SIG-M5 (cell line): ENCODE data around the gene PHF21B.

Experiments
- DNase-seq: peaks from one replicate; lab custom pipeline; 2025; lab: John Stamatoyannopoulos, UW

Gene PHF21B

DNA sequence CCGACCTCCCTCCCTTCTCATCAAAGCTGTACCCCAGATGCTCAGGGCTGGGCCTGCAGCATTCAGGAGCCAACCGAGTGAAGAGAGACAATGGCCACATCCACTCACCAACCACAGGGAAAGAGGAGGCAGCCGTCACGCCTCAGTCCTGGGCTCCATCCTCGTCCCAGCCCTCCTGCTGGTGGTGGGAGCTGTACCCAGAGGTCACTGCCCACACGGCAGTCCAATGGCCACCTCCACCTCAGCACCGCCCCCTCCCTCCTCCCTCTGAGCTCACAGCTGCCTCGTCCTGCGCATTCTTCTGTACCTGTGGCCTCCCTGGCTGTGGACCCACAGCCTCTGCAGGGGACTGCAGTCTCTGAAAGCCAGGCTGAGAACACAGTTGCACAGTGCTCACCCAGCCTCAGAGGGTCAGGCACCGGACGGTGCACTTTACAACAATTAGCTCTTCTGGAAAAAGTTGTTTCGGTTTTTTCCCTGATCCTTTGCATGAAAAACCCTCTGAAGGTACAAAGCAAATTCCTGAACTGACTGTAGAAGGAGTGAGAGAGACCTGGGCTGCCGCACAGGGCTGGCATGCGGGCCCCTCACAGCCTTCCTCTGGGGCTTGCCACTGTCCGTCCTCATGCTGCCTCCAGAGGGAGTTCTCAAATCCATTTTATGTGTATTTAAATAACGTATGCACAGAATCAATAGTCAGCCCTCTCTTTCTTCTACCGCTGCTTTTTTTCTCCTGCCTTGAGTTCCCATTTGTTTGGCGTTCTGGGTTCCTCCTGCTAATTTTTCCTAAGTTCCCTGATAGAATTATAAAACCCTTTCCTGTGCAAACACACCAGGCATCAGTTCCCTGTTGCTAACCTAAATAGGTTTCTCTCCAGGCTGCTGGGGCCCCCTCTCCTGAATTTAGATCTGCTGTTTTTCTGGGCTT, 52.7 kb downstream of the PHF21B start:
- no peak for DNase-seq

DNA sequence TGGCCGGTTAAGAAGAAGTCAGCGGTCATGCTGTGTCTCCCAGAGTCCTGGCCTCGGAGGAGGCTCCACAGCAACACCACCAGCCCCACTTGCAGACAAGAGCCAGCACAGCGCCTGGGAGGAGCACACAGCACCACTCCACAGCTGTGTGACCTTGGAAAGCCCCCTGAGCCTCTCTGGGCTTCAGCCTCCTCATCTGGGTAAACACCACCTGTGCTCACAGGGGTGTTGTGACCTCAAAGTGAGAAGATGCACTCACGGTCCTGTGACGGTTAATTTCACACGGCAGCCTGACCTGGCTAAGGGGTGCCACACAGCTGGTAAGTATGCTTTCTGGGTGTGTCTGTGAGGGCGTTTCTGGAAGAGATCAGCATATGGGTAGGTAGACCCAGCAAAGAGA, 54.7 kb downstream of the PHF21B start:
- no peak for DNase-seq

DNA sequence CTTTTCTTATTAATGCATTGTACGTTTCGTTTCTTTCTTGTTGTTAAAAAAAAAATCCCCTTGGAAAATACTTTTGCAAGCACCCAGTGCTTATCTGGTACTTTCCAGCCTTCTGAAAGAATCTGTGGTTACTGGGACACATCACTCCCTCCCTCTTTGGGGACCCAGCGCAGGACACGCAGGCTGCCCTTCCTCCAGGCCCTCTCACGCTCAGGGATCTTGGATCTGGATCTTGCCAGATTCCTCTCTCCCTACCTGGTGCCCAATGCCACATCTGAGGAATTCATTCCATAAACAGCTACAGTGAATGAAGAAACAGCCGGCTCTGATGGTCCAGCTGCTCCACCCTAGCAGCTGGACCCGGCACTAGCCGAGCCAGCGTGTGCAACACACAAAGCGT, 55.7 kb downstream of the PHF21B start:
- DNase-seq = no peak

DNA sequence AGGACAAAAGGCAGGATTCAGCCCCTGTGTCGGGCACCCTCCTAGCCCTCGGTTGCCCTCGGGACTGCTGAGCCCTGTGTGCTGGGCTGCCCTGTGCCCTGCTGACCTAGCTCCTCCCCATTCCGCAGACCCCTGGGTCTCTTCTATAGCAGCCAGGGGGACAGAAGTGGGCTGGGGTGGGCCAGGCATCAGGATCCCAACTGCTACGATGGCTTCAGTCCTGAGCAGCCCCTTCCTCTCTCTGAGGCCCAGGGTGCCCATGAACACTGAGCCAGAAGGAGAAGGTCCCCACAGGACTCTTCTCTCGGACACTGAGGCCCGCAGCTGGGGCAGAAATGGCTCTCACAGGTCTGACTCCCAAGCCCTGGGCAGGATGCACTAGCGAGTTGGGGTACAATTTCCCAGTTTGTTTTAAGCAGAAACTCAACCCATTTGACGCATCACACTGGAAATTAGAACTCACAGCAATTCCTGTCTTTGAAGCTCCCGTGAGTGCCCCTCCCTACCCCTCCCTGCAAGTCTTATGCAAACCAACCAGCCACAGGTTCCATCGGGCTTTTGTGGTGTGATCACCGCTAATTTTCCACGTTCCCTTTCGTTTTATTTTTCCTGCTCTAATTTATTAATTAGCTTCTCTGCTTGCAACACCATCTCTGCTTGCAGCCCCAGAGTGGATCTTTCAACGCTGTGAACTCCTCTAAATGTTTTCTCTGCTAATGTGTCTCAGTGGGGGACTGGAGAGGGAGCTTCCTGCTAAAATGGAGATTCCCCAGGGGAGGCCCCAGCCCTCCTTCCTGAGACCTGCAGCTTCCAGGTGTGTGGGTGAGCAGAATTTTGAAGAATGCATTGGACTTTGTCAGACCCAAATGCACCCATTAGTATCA, 56.7 kb downstream of the PHF21B start:
- no peak for DNase-seq

DNA sequence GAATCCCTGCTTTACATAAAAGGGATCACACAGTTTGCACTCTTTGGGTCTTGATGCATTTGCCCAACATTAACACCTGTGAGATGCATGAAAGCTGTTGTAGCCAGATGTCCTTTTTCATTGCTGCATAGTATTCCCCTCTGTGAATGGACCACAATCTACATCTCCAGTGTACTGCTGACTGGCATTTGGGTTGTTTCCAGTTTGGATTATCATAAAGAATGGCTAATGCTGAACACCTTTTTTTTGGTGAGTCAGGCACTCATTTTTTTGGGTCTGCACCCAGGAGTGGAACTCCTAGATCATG, 58.3 kb downstream of the PHF21B start:
- DNase-seq = no peak

DNA sequence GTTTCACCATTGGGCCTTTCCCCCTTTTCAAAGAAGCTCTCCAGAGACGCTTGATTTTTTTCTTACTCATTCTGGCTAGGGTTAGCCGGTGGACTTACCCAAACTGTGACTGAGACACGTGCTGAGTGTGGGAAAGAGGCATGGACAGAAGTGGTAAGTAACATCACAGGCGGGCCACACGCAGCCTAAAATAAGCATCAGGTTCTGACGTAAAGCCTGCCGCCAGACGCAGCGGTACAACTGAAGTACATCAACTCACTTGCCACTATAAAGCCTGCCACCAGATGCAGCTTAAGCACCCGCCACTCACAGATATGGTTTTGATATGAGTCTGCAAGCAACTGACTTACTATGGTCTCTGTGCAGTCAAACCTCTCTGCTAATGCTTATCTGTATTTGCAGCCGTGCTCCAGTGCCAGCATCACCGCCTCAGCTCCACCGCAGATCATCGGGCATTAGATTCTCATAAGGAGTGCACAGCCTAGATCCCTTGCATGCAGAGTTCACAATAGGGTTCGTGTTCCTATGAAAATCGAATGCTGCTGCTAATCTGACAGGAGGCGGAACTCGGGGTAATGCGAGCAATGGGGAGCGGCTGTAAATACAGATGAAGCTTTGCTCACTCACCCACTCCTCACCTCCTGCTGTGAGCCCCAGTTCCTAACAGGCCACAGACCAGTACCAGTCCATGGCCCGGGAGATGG, 58.8 kb downstream of the PHF21B start:
- no peak for DNase-seq

DNA sequence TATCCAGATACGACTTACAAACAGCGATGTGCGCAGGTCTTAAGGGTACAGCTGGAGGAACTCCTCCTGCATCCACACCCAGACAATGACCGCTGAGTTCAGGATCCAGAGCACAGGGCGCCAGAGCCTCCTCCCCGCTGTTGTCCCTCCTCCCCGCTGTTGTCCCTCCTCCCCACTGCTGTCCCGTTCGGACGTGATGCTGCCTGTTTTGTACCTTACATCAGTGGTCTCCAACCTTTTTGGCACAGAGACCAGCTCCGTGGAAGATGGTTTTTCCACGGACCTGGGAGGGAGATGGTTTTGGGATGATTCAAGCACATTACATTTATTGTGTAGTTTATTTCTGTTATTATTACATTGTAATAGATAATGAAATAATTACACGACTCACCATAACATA, 62.0 kb downstream of the PHF21B start:
- DNase-seq = no peak

DNA sequence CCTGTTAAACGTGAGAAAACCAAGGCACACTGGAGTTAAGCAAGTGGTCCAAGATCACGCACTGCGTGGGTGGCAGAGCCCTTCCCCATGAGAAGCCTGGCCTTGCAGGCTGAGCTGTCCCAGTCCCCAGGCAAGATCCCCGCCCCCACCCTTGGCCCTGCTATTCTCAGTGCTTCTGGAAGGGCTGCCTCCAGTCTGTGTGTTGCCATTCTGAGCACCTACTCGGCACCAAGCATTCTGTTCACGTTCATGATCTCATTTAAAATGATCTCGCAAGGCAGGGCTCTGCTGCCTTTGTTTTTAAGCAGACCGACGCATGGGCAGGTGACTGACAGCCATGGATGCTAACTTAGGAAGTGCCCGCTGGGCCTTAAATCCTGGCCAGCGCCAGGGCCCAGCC, 62.8 kb downstream of the PHF21B start:
- DNase-seq = no peak

DNA sequence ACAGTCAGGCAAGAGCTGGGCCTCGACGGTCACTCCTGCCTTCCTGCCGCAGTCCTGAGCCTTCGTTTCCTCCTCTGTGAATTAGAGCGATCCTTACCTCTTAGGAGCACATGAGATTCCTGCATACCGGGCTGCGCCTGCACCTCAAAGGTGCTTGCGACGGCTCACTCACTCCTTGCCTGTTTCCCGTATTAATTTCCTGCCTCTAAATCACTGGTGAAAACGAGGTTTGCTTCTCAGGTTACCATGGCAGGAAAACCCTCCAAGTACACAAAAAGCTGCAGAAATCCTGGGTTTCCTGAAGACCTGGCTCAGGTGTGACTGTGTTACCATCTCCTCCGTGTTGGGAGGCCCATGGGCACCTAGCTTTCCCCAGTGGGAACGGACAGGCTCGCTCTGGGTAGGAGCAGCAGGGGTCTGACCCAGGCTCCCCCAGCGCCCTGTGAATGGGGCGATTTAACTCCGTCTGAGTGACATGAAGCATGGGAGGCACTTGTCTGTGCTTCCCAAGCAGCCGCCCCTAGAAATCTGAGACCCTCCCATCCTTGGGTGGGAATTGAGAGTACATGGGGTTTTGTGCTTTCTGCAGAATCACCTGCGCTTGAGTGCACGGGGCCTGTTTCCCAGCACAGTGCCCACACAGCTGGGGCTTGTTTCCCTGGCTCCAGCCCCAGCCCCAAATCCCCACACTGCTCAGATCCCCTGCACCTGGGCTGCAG, 64.8 kb downstream of the PHF21B start:
- no peak for DNase-seq

DNA sequence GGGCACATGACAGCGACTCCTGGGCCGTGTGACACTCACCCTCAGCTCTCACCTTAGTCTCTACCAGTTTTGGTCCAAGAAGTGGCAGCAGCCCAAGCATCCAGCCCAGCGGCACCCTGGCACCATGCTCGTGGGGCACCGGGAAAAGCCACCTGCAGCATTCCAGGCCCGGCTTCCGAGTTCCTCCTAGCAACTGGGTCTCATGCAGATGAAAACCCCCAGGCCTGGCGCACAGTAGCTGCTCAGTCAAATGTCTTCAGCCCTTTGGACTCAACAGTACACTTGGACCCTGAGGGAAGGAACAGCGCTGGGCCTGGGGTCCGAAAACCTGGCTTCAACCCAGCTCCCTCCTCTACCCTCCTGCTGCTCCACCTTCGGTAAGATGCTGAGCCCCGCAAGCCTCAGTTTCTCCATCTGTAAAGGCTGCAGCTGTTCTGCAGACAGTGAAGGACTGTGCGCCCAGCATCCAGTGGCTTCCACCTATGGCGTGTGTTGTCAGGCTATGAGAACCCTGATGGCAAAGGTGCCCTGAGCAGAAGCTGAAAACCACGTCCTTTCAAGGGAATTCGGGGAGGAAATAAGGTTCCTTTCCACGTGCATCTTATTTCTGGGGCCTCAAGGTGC, 66.0 kb downstream of the PHF21B start:
- no peak for DNase-seq

DNA sequence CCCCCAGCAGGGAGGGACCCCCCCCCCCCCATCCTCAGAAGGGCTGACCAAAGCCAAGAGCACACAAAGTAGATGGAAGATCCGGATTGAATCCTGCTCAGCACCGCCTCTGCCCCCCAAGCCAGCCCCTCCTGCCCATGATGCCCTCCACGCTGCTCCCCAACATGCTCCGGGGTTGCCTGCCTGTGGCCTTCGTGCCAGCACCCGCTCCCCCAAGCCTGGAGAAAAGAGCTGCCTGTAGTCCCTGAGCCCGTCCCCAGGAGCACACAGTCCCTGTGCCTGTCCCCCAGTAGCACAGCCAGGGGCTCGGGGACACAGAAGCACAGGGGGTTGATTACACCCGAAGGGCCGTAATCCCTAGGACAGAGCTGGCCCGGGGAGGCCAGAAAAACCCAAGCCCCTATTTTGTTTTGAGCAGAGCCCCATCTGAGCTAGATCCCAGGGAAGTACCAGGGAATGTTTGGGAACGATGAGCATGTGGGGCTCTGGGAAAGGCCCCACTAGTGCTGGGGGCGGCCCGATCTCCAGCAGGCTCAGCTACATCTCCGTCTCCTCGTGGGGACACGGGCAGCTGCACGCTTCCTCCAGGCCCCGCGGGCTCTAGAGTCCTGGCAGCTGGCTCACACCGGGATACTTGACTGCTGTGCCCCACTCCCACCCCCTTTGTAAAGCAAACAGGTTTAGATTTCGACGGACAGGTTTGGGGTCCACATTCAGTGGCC, 66.7 kb downstream of the PHF21B start:
- DNase-seq = no peak

DNA sequence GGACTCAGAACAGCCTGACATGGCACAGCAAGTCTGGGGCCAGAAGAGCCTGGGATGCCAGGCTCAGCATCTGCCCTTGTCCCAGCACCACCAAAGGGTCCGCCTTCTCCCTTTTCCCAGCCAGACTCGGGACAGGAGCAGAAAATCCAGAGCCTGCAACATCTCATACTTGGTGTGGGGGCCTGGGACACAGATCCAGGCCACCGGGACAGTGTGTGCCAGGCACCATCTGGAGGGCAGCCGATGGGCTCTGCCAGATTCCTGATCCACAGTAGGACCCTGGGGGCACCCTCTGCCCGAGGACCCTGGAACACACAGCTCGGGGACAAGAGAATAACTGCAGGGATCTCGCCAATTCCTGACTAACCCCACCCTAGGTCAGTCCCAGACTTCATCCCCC, 67.7 kb downstream of the PHF21B start:
- DNase-seq = no peak

DNA sequence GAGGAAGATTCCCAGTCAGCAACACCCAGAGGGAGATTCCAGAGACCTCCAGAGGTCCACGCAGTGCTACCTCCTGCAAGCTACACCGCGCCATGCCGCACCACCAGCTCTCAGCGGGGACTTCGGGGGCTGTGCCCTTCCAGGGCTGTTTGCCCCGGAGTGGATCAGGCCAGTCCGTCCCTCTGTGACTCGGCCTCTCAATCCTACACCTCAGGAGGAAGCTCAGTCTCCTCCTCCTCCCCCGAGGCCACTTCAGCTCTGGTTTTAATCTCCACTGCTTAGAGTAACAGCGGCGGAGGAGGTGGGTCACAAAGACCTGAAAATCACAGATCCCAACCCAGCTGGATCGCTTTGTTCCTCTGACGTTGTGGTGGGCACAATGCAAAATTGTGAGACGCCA, 68.6 kb downstream of the PHF21B start:
- no peak for DNase-seq

DNA sequence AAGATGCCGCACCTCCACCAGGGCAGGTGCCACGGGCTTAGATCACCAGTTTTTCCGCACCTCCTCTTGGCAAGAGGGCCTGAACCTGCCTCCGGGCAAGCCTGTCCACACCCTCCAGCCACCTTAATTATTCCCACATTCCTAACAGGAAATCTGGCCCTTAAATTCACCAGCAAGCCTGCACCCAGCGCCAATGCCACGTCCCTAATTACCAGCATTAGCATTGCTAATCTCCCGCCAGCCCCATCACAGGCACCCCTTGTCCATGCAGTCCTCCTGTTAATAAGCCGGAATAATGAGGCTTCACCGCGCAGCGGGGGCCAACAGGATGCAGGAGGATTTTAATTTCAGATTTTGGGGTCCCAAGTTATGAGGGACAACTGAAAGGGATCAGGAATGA, 69.7 kb downstream of the PHF21B start:
- no peak for DNase-seq

DNA sequence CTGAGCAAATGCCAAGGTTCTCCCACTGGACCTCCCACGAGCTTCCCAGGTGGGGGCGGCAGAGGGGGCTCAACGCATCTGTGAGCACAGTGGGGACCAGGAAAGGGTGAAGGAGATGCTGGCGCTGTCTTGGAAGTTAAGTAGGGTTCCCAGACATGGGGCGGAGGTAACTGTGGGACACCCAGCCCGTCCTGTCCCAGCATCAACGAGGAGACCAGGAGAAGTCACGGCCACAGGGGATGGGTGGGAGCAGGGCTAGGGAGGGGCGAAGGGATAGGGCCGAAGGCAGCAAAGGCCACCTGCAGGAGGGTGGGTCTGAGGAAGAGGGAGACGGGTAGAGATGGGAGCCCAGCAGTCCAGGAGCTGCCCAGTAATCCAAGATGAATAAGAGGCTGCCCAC, 70.4 kb downstream of the PHF21B start:
- no peak for DNase-seq

DNA sequence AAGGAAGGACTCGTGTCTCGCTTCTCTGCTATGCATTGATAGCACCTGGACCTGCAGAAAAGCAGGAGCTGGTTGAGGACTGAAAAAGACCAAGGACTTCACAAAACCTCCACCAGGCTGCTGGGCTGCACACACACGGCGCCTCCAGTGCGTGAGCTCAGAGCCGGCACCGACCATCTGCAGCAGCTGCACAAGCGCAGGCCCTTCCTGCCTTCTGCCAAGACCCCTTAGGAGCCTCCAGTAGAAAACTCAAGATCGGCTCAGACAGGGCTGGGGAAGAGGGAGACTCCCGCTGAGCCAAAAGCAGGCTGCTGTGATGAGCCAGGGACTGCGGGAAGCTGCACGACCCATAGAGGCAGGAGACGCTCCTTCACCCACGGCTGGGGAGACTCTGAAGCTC, 70.9 kb downstream of the PHF21B start:
- DNase-seq = no peak

DNA sequence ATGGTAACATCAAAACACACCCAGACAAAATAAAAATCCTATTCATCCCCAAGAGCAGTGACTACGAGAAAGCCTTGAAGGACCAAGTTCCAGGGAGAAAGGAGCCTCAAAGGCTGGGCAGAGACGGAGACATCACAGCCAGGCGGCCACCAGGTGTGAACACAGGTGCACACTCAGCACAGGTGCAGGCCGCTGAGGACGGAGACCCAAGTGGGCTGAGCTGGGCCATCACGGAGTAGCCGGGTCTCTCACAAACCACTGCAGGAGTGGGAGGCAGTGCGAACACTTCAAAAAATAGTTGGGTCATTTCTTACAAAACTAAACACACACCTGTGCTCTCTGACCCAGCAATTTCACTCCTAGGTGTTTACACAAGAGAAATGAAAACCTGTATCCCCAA, 72.6 kb downstream of the PHF21B start:
- DNase-seq = no peak

DNA sequence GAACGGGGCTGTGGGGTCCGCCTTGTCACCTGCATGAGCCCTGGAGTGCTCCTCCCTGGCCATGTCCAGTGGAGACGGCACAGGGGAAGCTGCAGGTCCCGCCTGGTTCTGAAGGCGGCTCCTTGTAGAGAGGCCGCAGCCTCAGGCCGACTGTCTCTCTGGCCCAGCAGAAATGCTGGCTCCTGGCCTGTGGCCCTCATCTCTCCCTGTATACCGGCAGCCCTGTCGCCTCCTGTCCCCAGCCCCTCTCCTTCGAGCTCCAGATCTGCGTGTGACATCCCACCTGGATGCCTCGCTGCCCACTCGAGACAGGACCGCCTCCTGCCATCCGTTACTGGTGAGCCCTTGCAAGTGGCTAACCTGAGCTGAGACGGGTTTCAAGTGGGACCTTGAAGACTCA, 73.6 kb downstream of the PHF21B start:
- no peak for DNase-seq

DNA sequence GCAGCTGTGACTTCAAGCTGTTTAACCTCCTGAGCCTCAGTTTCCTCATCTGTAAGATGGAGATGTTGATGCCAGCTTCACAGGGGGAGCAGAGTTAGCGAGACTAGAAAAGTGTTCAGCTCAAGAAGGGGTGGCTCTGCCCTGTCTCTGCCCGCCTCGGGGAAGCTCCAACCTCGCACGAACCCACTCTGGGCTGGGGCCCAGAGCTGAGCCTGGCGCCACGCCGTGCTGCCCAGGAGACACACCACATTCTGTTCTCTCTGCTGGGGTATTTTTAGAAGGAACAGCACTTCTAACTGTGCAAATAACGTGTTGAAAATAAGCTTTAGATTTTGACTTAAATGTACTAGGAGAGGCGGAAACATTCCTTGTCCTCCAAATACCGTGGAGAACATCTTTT, 74.1 kb downstream of the PHF21B start:
- DNase-seq = no peak

DNA sequence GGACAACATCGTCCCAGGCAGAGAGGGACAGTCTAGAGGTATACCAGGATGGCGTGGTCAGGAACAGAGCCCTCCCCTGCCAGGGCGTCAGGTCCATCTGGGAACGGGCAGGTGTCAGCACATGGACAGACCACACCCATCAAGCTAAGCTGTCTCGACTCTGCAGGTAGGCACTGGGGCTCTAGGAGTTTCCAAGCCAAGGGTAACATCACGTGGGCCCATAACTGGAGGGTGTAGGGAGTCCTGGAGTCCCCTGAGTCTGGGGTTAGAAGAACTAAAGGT, 75.4 kb downstream of the PHF21B start:
- DNase-seq = no peak
